HL-60/S4 treated with phorbol 12-myristate 13-acetate at 8.2 ng/mL for 4 days and 3 days (cell line): ENCODE data around the gene RFX6.

Source experiments
- in situ Hi-C: fragments of 300-500 bp; cut with MboI; formaldehyde crosslinking; loops from 2 replicates; pipeline ENCODE4 v1.15.0; 2022; ENCODE audit warnings: low sequenced_read_pairs

Gene RFX6

GRCh38 chr6:116969211-116969863 is 92.3 kb downstream of the RFX6 start:
- in situ Hi-C loops: no loop called here

- in situ Hi-C loops: no loop called here
These were observed 94.9 kb downstream of the RFX6 start for GRCh38 chr6:116971959-116972358.

- in situ Hi-C loops: no loop called here
These were observed 96.9 kb downstream of the RFX6 start for GRCh38 chr6:116973976-116974375.

- in situ Hi-C loops: no loop called here
These were observed 97.7 kb downstream of the RFX6 start for GRCh38 chr6:116974526-116975316.

- in situ Hi-C loops: no loop called here
These were observed 98.6 kb downstream of the RFX6 start for GRCh38 chr6:116975600-116975999.

- in situ Hi-C loops: no loop called here
These were observed 102.5 kb downstream of the RFX6 start for GRCh38 chr6:116979560-116979959.
